OCI-M1 (cell line): Measurements from ENCODE around the gene SUN5.

Source experiments
- DNase-seq: peaks from one replicate; lab custom pipeline; 2025; lab: John Stamatoyannopoulos, UW

The SUN5 gene

GRCh38 chr20:33026779-33027759 is 22.8 kb upstream of the SUN5 start:
- DNase-seq: no peak

- DNase-seq: no peak
These were observed 22.0 kb upstream of the SUN5 start for GRCh38 chr20:33026072-33026778.

GRCh38 chr20:33025318-33025876 is 21.2 kb upstream of the SUN5 start:
- DNase-seq: no peak

DNA sequence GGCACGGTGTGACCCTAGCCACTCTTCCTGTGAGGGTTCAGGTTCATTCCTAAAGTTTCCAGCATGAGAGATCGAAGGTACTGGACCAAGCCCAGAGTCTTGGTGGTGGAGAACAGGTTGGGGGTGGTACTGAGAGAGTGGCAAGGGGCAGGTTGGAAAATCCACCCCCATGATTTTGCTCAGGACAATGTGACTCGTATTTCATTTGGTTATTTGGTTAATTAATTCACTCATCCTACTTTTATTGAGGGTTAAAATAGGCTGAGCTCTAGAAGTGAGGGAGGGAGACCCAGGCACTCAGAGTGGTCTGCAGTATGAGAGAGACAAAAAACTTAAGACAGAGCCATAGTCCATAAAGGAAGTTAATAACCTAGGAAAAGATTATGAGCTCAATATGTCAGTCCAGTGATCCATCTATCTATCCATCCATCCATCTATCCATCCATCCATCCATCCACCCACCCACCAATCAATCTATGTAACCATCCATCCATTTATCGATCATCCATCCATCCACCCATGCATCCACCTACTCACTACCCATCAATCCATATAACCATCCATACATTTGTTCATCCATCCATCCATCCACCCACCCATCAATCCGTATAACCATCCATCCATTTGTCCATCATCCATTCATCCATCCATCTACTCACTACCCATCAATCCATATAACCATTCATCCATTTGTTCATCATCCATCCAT is 20.5 kb upstream of the SUN5 start:
- no peak for DNase-seq

- DNase-seq: no peak
These were observed 20.0 kb upstream of the SUN5 start for GRCh38 chr20:33024243-33024560.

DNA sequence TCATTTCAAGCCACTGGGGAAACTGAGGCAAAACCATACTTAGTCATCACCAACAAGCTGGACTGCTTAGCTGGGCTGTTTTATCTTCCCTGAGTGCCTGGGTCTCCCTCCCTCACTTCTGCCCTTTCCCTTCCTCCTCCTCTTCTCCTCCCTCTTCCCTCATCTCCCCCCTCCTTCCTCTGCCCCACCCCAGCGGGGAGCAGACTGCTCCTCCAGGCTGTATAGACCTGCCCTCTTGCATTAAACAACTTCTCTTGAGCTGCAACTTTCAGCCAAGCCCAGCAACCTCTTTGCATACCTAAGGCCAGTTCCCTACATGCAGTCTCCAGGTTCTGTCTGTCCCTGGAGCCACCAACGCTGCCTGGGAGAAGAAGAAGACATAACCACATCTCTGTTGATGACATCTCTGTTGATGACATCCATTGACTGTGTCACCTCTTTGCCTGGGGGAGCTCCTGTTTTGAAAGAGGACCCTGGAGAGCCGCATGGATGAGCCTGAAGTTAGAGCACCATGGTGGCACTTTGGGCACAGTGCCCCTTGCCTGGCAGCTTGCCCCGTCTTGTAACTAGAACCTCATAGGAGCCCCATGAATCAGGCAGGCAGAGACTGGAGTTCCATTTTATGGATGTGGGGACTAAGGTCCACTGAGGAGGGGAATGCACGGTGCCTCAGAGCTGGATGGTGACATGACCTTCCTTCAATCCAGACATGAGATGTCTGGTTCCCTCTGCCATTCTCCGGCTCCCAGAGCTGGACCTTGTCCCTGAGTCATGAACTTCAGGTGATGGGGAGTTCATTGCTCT is 19.4 kb upstream of the SUN5 start:
- DNase-seq: no peak

- DNase-seq: no peak
These were observed 18.6 kb upstream of the SUN5 start for GRCh38 chr20:33022694-33023438.

DNA sequence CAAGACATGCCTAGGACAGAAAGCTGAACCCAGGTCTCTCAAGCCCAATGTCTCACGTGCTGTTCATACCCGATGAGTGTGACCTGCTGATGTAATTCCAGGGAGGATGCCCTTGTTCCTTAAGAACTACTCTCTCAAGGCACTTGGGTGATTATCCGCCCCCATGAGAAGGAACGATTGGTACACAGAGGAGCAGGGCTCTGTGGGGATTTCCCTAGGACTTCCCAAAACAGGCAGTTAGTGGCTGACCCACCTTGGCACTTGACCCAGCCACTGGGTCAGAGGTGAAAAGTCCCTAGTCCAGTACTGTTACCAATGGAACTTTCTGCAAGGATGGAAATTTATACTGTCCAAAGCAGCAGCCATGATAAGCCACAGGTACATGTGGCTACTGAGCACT is 18.1 kb upstream of the SUN5 start:
- DNase-seq: no peak

DNA sequence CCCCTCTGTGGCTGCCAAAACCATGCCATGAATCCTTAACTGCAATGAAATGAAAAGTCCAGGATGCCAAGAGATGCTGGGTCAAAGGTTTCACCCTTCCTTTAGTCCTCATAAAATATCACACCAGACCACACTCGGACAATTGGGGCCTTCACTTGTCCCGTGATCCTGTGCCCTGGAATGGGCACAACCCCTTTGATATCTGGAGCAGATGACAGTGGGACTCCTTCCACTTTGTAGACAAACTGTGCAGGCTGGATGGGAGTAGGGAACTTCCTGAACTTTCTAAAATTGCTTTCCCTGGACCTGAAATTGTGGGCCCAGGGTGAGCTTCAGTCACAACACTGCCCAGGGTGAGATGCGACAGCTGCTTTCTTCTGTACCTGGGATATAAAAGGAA is 17.6 kb upstream of the SUN5 start:
- DNase-seq: no peak

DNA sequence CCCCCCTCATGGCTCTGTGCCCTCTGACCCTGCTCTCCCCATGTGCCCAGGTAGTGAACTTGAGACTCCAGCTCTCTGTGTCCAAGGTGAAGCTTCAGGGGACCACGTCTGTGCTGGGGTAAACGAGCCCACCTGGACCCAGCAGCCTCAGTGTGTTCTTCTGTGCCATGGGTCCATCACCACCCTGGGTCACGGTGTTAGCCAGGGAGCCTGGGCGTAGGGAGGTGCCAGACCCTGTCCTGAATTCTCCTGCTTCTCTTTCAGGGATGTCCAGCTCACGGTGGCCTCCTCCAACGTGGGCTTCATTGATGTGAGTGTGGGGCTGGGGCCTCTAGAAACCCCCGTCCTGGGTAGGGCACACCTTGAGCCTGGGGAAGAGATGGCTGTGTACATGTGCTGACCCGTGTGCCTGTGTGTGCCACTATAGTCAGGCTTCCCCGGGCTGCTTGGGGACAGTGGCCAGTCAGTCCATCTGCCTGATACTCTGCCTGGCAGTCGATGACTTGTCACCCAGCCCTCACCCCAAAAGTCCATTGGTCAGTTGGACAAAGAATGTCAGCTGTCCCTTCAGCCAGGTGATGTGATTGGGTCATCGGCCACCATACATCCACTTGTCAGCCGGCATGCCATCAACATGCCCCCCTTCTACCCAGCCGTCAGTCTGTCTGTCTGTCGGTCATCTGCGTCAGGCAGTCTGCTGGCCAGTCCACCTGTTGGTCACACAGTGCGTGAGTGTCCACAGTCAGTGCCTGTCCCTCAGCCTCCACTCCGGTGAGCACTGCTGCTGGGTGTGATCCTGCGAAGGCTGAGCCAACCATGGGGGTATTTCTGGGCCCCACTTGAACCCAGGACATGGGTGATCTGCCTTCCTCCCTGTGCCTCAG is 16.3 kb upstream of the SUN5 start:
- DNase-seq: no peak

DNA sequence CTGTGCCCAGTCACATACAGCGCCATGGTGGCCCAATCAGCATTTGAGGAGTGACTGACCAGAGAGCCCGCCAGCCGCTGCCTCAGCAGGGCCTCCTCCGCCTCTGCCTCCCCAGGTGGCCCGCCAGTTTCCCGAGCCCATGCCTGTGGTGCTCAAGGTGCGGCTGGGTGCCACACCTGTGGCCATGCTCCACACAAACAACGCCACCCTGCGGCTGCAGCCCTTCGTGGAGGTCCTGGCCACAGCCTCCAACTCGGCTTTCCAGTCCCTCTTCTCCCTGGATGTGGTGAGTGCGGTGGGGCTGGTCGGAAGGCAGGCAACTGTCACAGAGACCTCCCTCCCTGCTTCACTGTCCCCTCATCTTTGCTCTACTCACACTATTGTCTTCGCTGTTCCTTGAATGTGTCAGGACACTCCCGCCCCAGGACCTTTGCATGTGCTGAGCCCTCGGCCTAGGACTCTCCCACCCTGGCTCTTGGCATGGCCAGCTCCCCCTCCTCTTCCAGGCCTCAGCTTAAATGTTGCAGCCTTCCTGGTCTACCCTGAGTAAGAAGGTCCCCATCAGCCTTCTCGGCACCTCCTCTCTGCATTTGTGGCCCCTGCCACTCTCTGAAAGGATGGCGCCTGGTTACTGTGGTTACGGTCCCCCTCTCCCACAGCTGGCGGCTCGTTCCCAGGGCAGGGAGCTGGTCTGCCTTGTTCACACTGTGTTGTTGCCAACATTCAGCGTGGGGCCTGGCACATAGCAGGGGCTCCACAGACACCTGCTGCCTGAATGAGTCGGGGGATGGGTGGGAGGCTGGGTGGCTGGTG is 15.4 kb upstream of the SUN5 start:
- DNase-seq: no peak

GRCh38 chr20:33018169-33018931 is 14.1 kb upstream of the SUN5 start:
- no peak for DNase-seq

DNA sequence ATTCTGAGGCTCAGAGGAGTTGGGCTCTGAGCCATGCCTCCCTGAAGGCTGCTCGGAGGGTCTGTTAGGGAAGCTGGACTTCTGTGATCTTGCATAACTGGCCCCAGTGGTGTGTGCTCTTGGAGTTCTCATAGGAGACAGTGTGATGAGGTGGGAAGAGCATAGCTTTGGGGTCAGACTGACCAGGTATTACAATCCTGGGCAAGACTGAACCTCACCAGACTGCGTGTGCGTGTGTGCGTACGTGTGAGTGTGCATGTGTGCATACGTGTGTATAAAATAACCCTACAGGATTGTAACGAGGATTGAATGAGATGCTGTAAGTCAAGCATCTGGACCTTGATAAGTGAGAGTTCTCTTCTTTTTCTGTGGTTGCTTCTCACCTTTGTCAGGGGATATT is 13.3 kb upstream of the SUN5 start:
- no peak for DNase-seq

- no peak for DNase-seq
These were observed 12.4 kb upstream of the SUN5 start for GRCh38 chr20:33016581-33017109.

- DNase-seq: no peak
These were observed 11.7 kb upstream of the SUN5 start for GRCh38 chr20:33015700-33016580.

GRCh38 chr20:33015114-33015484 is 10.9 kb upstream of the SUN5 start:
- no peak for DNase-seq
